GM18868 (cell line): ENCODE data around the gene FBXO31.

ENCODE experiments used
- ATAC-seq: cut with Tn5 transposase; IDR thresholded peaks from one replicate; pipeline ENCODE4 v1.9.1; 2021; ENCODE audit warnings: mild to moderate bottlenecking, moderate library complexity; ENCODE audit not compliant: unreplicated experiment

The FBXO31 gene

GRCh38 chr16:87330646-87331045 is 52.9 kb downstream of the FBXO31 start:
- no peak for ATAC-seq

- ATAC-seq: no peak
Measured at GRCh38 chr16:87330257-87330624, 53.3 kb downstream of the FBXO31 start.

- ATAC-seq: no peak
Measured at GRCh38 chr16:87329436-87330256, 53.9 kb downstream of the FBXO31 start.

- no peak for ATAC-seq
Measured at GRCh38 chr16:87328846-87329245, 54.7 kb downstream of the FBXO31 start.

GRCh38 chr16:87327798-87328495 is 55.6 kb downstream of the FBXO31 start:
- no peak for ATAC-seq

DNA sequence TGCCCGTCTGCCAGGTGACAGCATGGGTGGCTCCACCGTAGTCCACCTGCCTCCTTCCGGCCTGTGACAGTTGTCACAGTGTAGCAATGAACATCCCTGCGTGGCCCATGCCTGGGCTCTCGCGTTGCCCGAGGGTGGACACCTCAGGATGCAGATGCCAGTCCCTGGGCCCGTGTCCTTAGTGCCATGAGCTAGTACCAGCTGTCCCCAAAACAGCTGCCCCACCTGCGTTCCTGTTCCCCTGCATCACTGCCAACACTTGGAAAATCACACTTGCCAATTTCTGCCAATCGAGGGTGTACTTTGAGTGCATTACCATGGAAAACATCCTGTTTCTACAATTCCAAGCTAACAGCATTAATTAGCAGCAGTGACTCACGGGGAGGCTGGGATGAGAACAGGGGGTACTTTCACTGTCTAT is 57.4 kb downstream of the FBXO31 start:
- no peak for ATAC-seq

DNA sequence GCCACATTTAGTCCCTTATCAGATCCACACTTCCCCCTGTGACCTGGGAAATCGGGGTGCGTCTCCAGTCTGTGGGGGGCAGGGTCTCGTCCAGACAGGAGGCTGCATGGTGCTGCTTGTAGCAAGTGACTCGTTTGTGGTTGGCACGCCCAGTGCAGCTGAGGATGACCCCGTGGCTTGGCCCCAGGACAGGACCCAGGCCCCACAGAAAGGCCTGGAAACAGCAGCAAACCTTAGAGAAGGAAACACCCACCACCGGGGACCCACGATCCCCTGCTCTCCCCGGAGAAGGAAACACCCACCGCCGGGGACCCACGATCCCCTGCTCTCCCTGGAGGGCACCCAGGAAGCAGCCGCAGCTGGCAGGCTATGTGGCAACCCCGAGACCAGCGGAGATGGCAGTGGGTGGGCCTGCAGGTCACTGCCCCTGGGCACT is 58.1 kb downstream of the FBXO31 start:
- ATAC-seq: no peak

GRCh38 chr16:87324411-87325275 is 58.9 kb downstream of the FBXO31 start:
- no peak for ATAC-seq

DNA sequence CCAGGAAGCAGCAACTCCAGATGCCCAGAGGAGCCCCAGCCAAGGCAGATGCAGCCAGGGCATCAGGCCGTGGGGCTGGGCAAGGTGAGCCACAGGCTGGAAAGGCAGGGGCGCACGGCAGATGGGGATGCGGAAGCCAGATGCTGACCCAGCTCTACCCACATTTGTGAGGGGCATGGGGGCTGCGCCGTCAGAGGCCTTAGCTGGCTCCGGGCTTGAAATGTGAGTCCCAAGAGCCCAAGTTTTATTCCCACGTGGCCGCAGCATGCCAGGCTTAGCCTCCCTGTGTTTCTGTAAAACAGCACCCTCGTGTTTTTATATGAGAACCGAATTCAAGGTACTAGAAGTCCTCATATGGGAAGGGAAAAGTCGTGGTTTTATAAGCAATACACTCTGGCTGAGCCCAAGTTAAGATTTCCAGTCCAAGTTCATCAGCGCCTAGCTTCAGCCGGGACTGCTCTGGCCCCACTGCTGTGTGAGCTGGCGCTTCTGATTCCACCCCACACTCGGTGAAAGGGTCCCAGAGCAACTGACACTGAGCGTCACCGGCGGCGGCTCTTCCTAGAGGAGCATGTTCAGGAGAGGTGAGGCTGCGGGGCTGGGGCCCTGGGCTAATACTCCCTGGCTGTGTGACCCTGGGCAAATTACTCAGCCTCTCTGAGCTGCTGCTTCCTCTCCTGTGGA is 59.7 kb downstream of the FBXO31 start:
- ATAC-seq: no peak

DNA sequence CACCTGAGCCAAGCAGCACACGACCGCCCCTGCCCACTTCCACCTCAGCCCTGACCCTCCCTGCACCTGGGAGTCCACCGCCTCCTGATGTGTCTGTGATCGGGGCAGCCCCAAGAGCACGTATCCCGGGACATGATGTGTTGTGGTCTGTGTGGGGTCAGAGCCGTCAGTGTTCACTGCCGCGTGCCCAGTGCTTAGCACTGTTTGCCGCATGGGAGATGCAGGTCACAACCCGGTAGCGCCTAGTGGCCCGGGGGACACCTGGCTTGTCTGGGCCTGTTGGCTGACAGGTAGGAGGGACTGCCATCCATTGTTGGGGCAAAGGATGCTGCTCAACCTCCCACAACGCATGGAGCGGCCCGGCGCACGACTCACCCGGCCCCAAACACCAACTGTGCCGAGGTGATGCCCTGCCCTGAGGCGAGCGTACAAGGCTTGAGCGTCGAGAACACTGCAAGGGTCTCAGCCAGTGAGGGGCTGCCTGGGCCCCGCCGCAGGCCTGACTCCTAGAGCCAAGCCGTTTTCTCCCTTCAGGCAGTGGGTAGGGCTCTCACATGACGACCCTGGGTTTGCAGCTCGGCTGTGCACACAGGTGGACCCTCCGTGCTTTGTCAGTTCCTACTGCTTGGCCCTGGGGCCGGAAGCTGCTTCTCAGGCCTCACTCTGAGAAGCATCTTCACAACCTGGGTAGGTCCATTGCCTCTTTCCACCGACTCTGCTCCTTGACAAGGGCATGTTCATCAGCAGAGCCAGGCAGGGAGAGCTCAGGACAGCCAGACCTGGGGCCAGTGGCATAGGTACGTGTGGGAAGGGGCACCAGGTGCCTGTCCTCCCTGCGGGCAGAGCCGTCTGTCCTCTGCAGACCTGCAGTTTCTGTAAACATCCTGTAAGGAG is 60.5 kb downstream of the FBXO31 start:
- no peak for ATAC-seq

- ATAC-seq: no peak
Measured at GRCh38 chr16:87322360-87322759, 61.2 kb downstream of the FBXO31 start.

DNA sequence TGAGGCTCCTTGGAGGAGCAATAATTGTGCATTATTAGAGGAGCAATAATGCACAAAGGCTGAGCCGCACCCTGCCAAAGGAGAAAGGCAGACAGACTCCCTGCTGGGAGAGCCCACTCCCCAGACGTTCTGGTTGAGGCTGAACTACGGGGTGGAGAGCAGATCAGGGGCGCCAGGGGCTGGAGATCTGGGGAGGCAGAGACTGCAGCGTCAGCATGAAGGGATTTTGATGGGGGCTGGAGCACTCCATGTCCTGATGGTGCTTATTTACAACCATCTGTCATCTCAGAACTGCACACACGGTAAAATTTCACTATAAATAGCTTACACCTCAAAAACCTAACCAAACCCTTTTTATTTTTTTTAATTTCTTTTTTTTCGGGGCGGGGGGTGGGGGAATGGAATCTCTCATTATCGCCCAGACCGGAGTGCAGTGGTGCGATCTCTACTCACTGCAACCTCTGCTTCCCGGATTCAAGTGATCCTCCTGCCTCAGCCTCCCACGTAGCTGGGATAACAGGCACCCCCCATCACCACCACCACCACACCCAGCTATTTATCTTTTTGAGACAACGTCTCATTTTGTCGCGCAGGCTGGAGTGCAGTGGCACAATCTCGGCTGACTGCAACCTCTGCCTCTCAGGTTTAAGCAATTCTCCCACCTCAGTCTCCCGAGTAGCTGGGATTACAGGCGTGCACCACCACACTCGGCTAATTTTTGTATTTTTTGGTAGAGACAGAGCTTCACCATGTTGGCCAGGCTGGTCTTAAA is 62.1 kb downstream of the FBXO31 start:
- ATAC-seq: no peak

GRCh38 chr16:87320510-87321227 is 62.9 kb downstream of the FBXO31 start:
- ATAC-seq: no peak

- no peak for ATAC-seq
Measured at GRCh38 chr16:87319997-87320491, 63.5 kb downstream of the FBXO31 start.

GRCh38 chr16:87319011-87319410 is 64.6 kb downstream of the FBXO31 start:
- ATAC-seq: no peak

- ATAC-seq: peak; percentile 21
Measured at GRCh38 chr16:87317750-87318644, 65.6 kb downstream of the FBXO31 start.
